SH-SY5Y (cell line): ENCODE results near the gene OR5W2.

Source experiments
- GATA2 ChIP-seq: IDR thresholded peaks from 2 replicates; pipeline ENCODE4 v1.6.1; 2011; ENCODE audit warnings: mild to moderate bottlenecking, low read depth, low read length
- GATA3 ChIP-seq: IDR thresholded peaks from 2 replicates; pipeline ENCODE4 v1.6.1; 2011; ENCODE audit warnings: low read depth, mild to moderate bottlenecking, low read length, moderate library complexity

GRCh38 chr11:55942785-55943392, 28.5 kb upstream of the OR5W2 start:
- TF ChIP-seq GATA2: no peak
- no peak for TF ChIP-seq GATA3
